Measurements from ENCODE around the gene PPL. TPM values are rescaled to one million over a fixed set of nuclear protein-coding genes. Genes with fewer than 3 reads are reported as not detected.
"Not testable (repeated sequence)": the region's sequence is repeated elsewhere in the genome, so short reads cannot be mapped to it uniquely, and the experiment has no call there.

The PPL gene
- total RNA-seq, 1 donor from 2014 or later, result 0.31 TPM

DNA sequence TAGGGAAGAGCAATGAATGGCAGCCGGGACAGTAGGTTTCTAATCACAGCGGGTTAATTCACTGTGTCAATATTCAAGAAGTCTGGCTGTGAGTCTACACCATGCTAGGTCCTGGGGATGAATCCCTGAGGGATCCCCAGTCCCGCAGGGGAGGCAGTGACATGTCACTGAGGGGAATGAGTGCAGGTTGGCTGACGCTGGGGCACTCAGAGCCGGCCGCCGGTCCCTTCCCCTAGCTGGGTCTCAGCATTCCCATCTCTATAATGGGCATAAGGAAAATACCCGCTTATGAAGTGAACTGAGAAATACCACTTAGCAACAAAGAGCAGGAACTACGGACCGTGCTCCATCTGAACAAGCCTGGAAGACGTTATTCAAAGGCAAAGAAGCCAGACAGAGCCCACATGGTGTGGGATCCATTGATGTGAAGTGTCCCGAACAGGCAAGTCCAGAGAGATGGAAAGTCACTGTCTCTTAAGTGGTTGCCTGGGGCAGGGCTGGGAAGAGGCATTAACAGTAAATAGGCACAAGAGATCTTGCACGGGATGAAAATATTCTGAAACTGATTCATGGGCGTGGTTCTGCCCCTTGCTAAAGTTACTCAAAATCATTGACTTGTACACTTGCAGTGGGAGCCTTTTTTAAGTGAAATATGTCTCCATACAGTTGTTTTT lies 31.9 kb downstream of the PPL start:
- no peak for DNase-seq

- DNase-seq, result no peak
Measured at GRCh38 chr16:4904108-4904941, 32.6 kb downstream of the PPL start.

- no peak for DNase-seq
Measured at GRCh38 chr16:4902038-4902437, 34.9 kb downstream of the PPL start.

GRCh38 chr16:4900750-4901149 lies 36.2 kb downstream of the PPL start:
- no peak for DNase-seq

DNA sequence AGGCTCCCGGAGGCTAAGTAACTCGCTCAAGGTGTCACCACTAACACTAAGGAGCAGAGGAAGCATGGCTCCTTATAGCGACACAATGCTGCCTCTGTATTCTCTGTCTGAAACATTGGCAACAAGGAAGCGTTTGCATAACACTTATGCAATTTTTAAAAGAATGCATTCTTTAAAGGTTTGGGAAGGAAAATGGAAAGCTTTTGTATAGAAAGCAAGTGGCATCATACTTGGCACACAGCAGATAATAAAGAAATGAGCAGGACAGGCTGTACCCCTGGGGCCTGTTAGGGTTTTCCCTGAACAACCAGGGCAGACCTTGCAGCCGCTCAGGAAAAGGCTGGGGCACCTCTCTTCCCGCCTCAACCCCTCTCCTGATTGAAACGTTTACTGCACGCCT lies 36.9 kb downstream of the PPL start:
- DNase-seq, result no peak

DNA sequence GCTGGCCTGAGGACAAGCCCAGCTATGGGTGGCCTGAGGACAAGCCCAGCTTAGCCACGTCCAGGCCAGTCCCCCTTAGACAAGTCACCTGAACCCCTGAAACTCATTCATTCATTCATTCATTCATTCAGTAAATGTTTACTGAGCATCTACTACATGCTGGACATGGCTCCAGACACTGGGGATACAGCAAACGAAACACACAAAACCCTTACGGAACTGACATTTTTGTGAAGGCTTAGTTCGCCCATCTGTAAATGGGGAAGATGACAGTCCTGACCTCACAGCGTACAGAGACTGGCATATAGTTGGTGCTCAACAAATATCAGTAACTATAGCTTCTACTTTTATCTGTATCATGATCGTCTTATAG lies 37.5 kb downstream of the PPL start:
- DNase-seq, result no peak

- no peak for DNase-seq
Measured at GRCh38 chr16:4898811-4899473, 38.0 kb downstream of the PPL start.

GRCh38 chr16:4897328-4897727 lies 39.6 kb downstream of the PPL start:
- DNase-seq, result no peak

DNA sequence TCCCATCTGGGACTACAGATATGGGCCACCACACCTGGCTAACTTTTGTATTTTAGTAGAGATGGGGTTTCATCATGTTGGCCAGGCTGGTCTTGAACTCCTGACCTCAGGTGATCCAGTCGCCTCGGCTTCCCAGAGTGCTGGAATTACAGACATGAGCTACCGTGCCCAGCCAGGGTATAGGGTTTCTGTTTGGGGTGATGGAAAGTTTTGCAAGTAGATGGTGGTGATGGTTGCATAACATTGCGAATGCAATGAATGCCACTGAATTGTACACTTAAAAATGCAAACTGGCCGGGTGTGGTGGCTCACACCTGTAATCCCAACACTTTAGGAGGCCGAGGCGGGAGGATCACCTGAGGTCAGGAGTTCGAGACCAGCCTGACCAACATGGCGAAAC lies 40.2 kb downstream of the PPL start:
- not testable (repeated sequence) for DNase-seq

DNA sequence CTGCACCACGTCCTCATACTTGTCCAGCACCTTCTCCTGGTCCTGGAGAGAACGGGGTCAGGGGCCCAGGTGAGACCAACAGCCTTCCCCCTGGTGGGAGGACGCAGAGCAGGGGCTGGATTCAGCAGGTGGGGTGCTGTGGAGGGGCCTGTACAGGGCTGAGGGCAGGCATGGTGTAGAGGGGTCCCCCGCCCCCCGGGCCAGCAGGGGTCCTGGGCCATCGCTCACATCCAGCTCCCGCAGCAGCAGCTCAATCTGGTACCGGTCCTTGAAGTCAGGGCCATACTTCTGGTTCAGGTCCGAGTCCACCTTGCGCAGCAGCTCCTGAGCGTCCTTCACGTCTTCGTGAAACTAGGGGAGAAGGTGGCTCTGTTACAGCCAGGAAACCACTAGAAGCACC lies 41.6 kb downstream of the PPL start:
- no peak for DNase-seq

GRCh38 chr16:4894276-4895150 lies 42.4 kb downstream of the PPL start:
- DNase-seq, result no peak

- no peak for DNase-seq
Measured at GRCh38 chr16:4893103-4893862, 43.7 kb downstream of the PPL start.

DNA sequence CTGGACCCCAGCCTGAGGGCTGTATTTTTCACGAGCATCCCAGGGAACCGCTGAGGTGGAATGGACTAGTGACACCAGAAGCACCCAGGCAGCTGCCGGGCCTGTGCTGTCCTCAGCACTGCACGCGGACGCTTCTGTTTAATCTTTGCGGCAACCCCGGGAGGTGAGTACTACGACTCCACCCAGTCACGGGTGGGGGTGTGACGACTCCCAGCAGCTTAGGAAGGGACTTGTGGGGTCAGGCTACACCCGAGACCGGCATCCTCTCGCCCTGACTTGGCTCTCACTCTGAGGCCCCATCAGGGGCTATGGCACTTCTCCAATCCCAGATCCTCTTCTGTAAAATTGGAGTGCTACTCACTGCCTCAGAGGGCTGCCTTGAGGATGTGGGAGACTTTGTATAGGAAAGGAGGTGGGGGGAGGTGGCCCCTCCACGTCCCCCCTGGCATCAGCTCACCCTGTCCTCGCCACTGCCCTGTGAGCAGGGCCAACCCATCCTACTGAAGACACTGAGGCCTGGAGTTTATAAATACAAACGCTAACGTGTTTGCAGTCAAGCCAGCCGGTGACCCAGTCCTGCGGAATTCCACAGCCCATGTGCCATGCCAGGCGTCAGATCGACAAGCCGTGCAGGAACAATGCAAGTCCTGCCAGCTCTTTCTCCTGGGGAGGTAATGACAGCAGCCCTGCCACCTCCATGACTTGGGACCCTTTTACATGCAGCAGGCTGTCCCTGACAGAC lies 44.4 kb downstream of the PPL start:
- DNase-seq, result no peak

DNA sequence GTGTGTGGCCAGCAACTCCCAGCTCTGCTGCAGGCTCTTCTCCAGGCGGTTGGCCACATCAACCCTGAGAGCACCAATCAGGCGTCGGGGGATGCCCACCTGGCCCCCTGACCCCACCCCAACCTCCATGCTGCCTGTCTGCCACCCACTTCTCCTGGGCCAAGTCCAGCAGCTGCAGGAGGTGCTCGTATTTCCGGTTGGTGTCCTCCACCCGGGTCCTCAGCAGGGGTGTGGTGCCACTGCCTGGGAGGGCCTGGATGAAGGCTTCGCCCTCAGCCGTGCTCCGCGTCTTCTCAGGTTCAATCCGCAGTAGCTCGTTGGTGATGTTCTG lies 45.1 kb downstream of the PPL start:
- no peak for DNase-seq

DNA sequence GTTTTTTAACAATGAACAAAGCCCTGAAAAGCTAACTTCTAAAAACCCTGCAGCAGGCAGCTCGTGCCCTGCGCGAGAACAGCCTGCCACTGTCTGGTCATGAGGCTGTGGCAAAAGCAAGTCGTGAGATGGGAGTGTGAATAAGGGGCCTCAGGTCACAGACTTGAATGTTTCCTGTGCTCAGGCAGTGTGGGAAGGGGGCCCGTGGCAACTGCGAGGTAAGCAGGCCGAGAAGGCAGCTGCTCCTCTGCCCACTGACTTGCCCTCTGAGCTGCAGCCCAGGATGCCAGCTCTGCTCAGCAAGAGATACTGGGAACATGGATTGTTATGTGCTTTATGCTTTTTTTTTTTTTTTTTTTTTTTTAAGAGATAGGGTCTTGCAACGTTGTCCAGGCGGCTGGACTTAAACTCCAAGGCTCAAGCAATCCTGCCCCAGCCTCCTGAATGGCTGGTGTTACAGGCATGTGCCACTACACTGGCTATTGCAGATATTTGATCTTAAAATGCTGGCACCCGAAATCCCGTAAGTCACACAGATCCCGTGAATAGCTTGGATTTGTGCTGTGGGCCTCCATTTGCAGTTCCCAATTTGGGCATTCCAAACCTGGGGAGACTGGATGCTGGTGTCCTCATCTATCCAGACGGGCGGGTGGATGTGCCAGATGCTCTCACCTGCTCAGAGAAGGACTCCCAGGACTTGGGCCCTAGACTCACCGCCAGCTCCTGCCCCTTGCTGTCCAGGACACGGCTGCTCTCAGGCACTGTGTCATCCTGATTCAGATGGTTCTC lies 45.7 kb downstream of the PPL start:
- DNase-seq, result no peak

DNA sequence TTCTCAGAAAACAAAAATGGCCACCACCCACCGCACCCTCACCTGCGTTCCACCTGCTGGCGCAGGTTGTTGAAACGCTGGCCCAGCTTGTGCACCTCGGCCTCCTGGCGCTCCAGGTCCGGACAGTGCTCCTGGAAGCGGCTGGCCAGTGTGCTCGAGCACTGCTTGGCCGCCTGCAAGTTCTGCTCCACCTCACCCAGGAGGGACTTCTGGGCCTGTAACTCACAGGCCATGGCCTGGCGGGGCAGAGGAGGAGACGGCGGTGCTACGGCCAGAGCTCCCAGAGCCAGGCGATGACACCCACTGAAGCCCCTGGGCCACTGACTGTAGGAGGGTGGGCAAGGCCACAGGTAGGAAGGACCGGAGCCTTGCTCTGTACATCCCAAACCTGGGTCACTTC lies 46.3 kb downstream of the PPL start:
- no peak for DNase-seq

DNA sequence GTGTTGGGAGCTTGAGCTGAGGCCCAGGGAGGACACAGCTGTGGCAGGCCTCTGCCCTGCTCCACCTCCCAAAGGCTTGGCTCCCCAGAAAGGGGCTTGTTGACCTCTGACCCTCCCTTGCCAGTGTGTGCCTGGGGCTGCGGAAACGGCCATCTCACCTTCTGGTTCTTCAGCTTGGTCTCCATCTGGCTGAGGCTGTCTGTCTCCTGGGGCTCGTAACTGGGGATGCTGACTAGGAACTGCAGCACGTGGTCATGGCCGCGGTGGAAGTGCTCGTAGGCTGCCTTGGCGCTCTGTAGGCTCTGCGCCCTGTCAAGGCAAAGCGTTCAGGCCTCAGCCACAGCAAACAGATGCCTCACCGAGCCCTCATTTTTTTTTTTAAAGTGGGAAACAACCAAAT lies 46.9 kb downstream of the PPL start:
- no peak for DNase-seq

DNA sequence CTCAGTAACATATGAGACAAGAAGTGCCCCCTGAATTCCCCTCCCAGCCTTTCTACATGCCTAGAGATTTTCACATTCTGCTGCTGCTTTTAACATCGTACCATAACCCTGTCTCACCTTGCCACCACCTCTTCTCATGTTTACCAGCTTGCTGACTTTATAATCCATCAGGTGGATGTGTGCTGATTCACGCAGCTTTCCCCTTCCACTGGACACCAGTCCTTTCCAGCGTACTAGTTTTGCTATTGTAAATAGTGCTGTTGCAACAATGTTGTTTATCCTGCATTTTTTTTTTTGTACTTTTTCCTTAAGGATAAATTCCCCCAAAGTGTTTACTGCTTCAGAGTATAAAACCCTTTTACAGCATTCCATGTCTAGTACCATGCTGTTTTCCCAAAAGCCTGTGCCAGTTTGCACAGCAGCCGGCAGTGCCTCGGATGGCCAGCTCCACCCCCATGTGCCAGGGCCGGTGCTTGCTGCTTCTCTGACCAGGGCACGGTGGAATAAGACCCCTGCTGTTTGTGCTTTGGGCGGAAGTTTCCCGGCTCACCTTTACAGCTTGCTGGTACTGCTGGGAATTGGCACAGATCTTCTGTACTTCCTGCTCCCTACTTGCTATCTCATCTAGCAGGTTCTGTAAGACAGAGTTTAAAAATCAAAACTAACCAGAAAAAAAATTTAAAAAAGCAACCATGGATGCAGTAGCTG lies 48.4 kb downstream of the PPL start:
- no peak for DNase-seq

DNA sequence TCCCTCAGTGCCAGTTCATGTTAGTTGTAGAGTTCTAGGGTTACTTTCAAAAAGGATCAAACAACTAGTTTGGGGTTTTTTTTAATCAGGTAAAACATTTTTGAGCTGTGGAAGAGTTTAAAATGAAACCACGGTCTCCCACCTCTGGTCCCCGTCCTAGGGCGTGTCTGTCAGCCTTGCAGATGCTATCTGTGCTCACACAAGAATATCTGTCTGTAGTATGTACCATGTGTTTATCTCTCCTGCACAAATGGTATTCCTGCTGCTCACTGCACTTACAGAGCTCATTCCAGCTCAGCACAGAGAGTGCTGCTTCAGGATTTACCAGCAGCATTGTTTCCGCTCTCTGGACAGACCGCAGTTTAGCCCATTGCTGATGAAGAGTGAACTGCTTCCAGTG lies 50.8 kb downstream of the PPL start:
- no peak for DNase-seq

Data from occipital lobe (tissue), 2 donors.